Eye (tissue), 1 donor: ENCODE measurements around the gene DNAJB12.
A peak's percentile ranks its signal among the peaks of the same experiment; 100 is the strongest.
"Not testable (repeated sequence)": the region's sequence is repeated elsewhere in the genome, so short reads cannot be mapped to it uniquely, and the experiment has no call there.

Experiments
- DNase-seq: peaks from one replicate; pipeline ENCODE4 v3.0.0-alpha.2; 2015

DNAJB12 gene

DNA sequence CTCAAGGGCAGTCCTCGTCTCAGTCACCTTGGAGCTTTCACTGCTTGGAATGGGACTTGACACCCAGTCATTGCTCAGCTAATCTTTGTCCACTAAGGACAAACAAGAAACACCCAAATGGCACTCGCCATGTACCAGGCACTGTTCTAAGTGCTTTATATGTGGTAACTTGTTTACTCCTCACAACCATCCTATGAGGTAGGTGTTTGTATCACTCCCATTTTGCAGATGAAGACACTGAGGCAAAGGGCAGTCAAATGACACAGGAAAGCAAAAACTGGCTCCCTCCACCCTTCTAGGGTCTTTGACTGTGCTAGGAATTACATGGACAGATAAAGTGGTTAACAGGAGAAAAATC lies 24.7 kb downstream of the DNAJB12 start:
- DNase-seq, result peak; percentile 26

DNA sequence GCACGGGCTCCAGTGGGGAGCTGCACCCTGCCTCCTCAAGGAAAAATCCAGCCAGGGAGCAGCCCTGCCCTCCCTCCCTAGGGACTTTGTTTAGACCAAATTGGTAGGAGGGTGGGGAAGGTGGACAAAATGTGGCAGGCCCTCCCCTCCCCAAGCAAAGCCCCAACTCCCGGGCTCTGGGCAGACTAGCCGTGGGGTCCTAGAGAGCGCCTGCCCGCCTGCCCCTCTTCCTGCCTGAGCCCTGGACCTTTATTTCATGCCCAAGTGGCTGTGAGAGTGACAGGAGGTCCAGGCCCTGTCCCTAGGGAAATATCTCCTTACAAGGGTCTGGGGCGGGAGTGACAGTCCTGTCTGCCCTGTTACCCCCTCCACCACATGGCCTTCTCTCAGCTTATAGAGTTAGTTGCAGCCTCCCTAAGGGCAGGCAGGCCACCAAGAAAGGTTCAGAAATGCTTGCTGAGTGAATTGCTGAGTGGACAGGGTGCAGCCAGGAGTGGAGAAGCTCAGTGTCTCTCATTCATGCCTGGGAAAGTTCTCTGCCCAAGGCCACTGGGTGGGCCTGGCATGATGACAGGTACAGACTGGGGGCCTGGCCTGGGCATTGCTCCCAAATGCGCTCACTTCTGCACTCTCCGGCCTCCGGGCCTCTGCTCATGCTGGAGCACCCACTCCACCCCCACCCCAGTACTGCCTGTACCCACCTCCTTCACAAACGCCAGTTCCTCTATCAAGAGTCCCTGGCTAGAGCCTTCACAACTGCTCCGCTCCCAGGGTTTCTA lies 25.2 kb downstream of the DNAJB12 start:
- DNase-seq, result peak; percentile 75

GRCh38 chr10:72328829-72329204 lies 25.9 kb downstream of the DNAJB12 start:
- no peak for DNase-seq

GRCh38 chr10:72328045-72328828 lies 26.5 kb downstream of the DNAJB12 start:
- peak; percentile 84 for DNase-seq

- not testable (repeated sequence) for DNase-seq
These were observed 27.8 kb downstream of the DNAJB12 start for GRCh38 chr10:72326665-72327603.

DNA sequence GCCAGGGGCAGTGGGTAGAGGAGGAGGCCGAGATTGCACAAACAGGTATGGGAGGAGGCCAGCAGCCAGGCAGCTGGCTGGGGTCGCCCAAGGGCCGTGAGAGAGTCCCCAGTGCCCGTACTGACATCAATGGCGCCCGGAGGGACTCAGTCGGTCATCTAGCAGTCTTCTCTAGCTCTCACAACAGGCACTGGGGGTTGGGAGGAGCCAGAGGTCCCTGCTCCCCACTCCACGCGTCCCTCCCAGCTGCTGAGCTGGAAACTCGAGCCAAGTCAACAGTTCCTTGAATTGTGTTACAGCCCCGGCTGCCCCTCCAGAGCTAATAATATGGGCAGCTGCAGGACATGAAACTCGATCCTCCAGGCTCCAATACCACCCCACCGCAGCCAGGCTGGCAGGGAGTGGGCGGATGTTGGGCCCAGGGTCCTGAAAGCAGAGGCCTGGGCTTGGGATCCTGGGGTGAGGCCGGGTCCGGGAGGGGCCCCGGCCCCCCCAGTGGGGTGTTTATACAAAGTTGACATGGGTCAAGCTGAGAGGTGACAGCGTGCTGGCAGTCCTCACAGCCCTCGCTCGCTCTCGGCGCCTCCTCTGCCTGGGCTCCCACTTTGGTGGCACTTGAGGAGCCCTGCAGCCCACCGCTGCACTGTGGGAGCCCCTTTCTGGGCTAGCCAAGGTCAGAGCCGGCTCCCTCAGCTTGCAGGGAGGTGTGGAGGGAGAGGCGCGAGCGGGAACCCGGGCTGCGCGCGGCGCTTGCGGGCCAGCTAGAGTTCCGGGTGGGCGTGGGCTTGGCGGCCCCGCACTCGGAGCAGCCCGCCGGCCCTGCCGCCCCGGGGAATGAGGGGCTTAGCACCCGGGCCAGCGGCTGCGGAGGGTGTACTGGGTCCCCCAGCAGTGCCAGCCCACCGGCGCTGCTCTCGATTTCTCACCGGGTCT lies 29.2 kb downstream of the DNAJB12 start:
- peak; percentile 83 for DNase-seq

- no peak for DNase-seq
These were observed 30.9 kb downstream of the DNAJB12 start for GRCh38 chr10:72323771-72324191.

GRCh38 chr10:72323108-72323749 lies 31.5 kb downstream of the DNAJB12 start:
- no peak for DNase-seq

- DNase-seq, result peak; percentile 12
These were observed 32.2 kb downstream of the DNAJB12 start for GRCh38 chr10:72322280-72323058.

- DNase-seq, result no peak
These were observed 32.8 kb downstream of the DNAJB12 start for GRCh38 chr10:72322030-72322279.

DNA sequence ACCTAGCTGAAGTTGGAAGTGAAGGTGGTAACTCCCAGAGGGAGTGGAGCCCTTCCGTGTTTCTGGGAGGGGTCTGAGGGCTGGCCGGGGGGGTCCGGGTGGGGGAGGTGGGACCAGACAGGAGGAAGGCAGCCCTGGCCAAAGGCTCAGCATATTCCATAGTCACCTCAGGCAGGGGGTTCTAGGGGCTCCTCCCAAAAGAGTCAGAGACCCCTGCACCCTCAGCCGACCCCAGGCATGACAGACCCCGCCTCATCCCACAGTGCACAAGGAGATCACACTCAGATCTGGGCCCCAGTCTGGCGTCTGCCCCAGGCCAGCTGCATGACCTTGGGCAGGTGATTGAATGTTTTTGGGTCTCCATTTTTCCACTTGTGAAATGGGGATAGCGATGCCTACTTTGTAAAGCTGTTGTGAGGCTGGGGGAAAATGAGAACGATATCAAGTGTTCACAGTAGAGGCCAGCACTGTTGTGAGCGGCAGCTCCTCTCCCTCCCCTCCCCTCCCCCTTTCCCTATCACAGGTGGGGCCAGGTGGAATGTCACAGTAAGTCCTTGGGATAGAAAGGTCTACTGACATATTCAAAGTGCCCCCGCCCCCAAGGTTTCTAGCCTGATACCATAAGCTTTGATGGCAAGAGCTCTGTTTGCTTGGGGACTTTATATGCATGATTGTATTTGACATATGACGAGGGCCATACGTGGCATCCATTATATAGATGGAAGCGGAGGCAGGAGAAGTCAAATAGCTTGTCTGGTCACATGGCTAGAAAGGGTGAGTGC lies 33.3 kb downstream of the DNAJB12 start:
- peak; percentile 35 for DNase-seq

DNA sequence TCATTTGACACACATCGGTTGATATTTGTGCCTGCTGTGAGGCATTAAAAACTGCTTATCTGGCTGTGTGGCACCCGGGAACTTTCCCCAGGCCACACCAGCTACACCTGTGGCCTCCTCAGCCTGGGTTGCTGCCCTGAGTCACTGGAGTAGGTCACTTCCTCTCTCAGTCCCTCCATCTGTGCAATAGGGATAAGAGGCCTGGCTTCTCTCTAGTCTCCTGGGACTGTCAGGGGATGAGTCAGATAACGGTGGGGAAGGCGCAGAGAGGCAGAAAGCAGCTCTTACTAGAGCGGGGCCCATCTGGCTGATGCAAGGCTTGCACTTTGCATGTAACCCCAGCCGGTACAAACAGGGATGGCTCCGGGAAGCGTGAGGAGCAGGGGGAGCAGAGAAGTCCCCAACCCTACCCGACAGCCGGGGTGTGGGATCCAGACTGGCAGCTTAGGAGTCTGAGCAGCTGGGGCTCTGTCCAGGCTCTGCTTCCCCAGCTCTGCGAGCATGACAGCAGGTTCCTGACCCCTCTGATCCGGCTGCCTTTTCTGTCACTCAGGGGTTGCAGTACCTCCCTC lies 34.0 kb downstream of the DNAJB12 start:
- DNase-seq, result peak; percentile 92

GRCh38 chr10:72319416-72320254 lies 35.1 kb downstream of the DNAJB12 start:
- peak; percentile 87 for DNase-seq

DNA sequence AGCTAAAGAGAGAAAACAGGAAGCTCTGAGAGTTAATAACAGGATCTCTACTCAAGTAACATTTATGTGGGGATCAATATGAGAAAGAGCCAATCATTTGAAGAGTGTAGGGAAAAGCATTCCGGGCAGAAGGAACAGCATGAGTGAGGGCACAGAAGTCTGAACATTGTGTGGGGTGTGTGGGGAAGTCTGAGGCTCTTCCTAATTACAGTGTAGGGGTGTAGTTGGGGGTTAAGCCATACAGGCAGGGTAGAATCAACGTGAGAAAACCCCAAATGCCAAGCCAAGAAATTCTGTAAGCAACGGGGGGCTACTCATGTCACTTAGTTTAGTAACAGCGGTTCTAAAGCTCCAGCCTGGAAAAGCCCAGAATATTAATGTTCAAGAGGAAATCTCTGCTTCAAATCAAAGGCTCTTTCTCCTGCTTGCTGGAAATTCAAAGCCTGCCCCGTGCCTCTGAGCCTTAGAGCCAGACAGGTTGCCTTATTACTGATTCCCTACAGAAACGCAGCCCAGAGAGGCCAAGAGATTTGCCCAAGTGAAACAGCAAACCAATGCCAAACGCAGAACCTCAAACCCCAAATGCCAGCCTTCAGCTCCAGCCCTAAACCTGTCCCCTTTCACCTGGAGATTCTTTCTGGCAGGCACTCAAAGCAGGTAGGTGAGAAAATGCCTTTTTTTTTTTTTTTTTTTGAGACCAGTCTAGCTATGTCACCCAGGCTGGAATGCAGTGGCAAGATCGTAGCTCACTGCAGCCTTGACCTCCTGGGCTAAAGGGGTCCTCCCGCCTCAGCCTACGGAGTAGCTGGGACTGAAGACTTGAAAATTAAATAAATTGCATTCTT lies 36.1 kb downstream of the DNAJB12 start:
- DNase-seq, result peak; percentile 39

- DNase-seq, result no peak
These were observed 37.8 kb downstream of the DNAJB12 start for GRCh38 chr10:72316748-72317435.

- no peak for DNase-seq
These were observed 38.4 kb downstream of the DNAJB12 start for GRCh38 chr10:72316386-72316700.
